Measurements from ENCODE around the gene DGKA. TPM values are rescaled to one million over a fixed set of nuclear protein-coding genes. Genes with fewer than 3 reads are reported as not detected.

The DGKA gene
- total and polyA plus RNA-seq, 2 of the 4 experiments (the other 2 are of a cell fraction) = 71.9 to 75.1 TPM

- POLR2A ChIA-PET (ENCODE audit: unreplicated experiment) = no interaction called here
- ATAC-seq (ENCODE audit: low read depth) (no peak), DNase-seq (peak; percentile 17)
- no TSS peak for BruUV-seq (replicated peaks)
- peaks cover 10% of the 10 kb centered on the region; the same call in 1 of the 2 replicates for H3K9me1 ChIP-seq (ENCODE audit: insufficient read depth, low read length)
- H3K9ac ChIP-seq (ENCODE audit: low read depth, low read length) = no peak overlapping the region
- no peak overlapping the region for H3K27ac ChIP-seq (ENCODE audit: insufficient read depth, low read length)
- H2BK120ac ChIP-seq (ENCODE audit: low read depth, low read length) = no peak overlapping the region; the same call in 1 of the 2 replicates
- H4K8ac ChIP-seq (ENCODE audit: low read depth in 2 of 2, low read length in 2 of 2) = peak overlapping the region in 1 of 2 experiments; percentile 50; a peak in 1 of 4 replicates
- peak overlapping the region; percentile 47; the same call in 1 of the 2 replicates for H3K14ac ChIP-seq (replicated peaks; ENCODE audit: low read depth, low read length)
- in situ Hi-C loops (cut with MboI; ENCODE audit: low sequenced_read_pairs) (no loop called here), dilution Hi-C loops (cut with HindIII; ENCODE audit: low sequenced_read_pairs, unreplicated experiment) (no loop called here), intact Hi-C loops (cut with micrococcal nuclease) (no loop called here)
- CTCF ChIA-PET = interaction anchor here (0.8 kb wide), 1 partner anchor 12 kb away, joined by 3 read pairs; no protein-coding TSS in a partner anchor
- no peaks in the 10 kb centered on the region for H4K20me1 ChIP-seq (ENCODE audit: insufficient read depth, low read length)
- TF ChIP-seq CTCF (conservative IDR thresholded peaks at IDR 0.05; ENCODE audit: low read depth, low read length) (no peak), RFX5 (IDR thresholded peaks at IDR 0.05; ENCODE audit: low read depth, low read length) (no peak), SMC3 (IDR thresholded peaks at IDR 0.05; ENCODE audit: low read depth, low read length) (no peak), NFE2L2 (IDR thresholded peaks at IDR 0.05; ENCODE audit: low read depth, low read length) (no peak), FOS (IDR thresholded peaks at IDR 0.05; ENCODE audit: low read depth, low read length) (no peak), USF2 (IDR thresholded peaks at IDR 0.05; ENCODE audit: low read depth, low read length) (no peak), MXI1 (IDR thresholded peaks at IDR 0.05; ENCODE audit: borderline replicate concordance, low read depth, low read length) (no peak), RAD21 (IDR thresholded peaks at IDR 0.05; ENCODE audit: low read length) (no peak), MAFK (IDR thresholded peaks at IDR 0.05; ENCODE audit: low read depth, low read length) (no peak), RCOR1 (IDR thresholded peaks at IDR 0.05; ENCODE audit: insufficient replicate concordance, low read length) (no peak), ELK1 (IDR thresholded peaks at IDR 0.05; ENCODE audit: borderline replicate concordance, low read depth, low read length) (no peak), CEBPB (IDR thresholded peaks at IDR 0.05; ENCODE audit: low read depth, low read length) (no peak), MAZ (IDR thresholded peaks at IDR 0.05; ENCODE audit: borderline replicate concordance, low read depth, low read length) (no peak), BHLHE40 (IDR thresholded peaks at IDR 0.05; ENCODE audit: low read depth, low read length) (no peak), POLR2A (IDR thresholded peaks at IDR 0.05; ENCODE audit: low read depth, low read length) (no peak), CHD1 (IDR thresholded peaks at IDR 0.05; ENCODE audit: low read depth, low read length) (no peak)
- H3K4me3 ChIP-seq (ENCODE audit: insufficient read depth, low read depth, low read length) = no peak overlapping the region
- H3K79me1 ChIP-seq (ENCODE audit: low read depth in 1 of 2, low read length in 2 of 2) = peaks cover 16 to 63% of the 10 kb centered on the region in 2 experiments
- H3K23ac ChIP-seq (ENCODE audit: low read depth, low read length) = no peak overlapping the region
- no peak overlapping the region for H2AFZ ChIP-seq (replicated peaks; ENCODE audit: low read length, poor library complexity)
- no peak overlapping the region for H2BK20ac ChIP-seq (ENCODE audit: low read depth, low read length)
- H3K56ac ChIP-seq (ENCODE audit: extremely low read depth, insufficient read depth, low read length) = peak overlapping the region; percentile 34; the same call in 1 of the 2 replicates
- no peak overlapping the region for H3K4me2 ChIP-seq (ENCODE audit: low read depth, low read length)
- no peak overlapping the region for H2BK15ac ChIP-seq (ENCODE audit: low read depth, low read length)
- H3K18ac ChIP-seq (ENCODE audit: low read depth, low read length) = no peak overlapping the region
- H3K27me3 ChIP-seq (ENCODE audit: control insufficient read depth, insufficient read depth, low read length) = no peaks in the 10 kb centered on the region
- no CpG with 5 or more reads among the region's 2 CpGs for WGBS, 2 experiments (ENCODE audit: extremely low coverage in 2 of 2, insufficient read length in 1 of 2)
- H4K91ac ChIP-seq (ENCODE audit: insufficient read depth, low read depth, low read length) = no peak overlapping the region
- no peaks in the 10 kb centered on the region for H3K9me3 ChIP-seq (ENCODE audit: control insufficient read depth, insufficient read depth, low read length)
- no peak overlapping the region for H2BK5ac ChIP-seq (ENCODE audit: low read depth, low read length, poor library complexity, severe bottlenecking)
- peak overlapping the region; percentile 59 for H3K4ac ChIP-seq (ENCODE audit: low read depth, low read length)
- peaks cover 9% of the 10 kb centered on the region for H3K4me1 ChIP-seq (ENCODE audit: control insufficient read depth, insufficient read depth, low read length)
- peak overlapping the region; percentile 21; the same call in 1 of the 2 replicates for H2AK5ac ChIP-seq (ENCODE audit: low read depth, low read length)
- peaks cover 32% of the 10 kb centered on the region for H3K36me3 ChIP-seq (ENCODE audit: control insufficient read depth, insufficient read depth, low read length)
- H2AK9ac ChIP-seq (replicated peaks; ENCODE audit: low read depth, low read length, poor library complexity) = peak overlapping the region; percentile 60
- H4K5ac ChIP-seq (ENCODE audit: low read depth, low read length) = no peak overlapping the region
These were observed 7.0 kb downstream of the DGKA start for GRCh38 chr12:55937981-55938380.

All from IMR-90 (cell line).